ENCODE measurements around the gene WNT9A. TPM values are rescaled to one million over a fixed set of nuclear protein-coding genes. Genes with fewer than 3 reads are reported as not detected.

Gene WNT9A
- total and polyA plus RNA-seq, 2 of the 4 experiments (the other 2 are of a cell fraction) = 0.18 to 0.36 TPM

DNA sequence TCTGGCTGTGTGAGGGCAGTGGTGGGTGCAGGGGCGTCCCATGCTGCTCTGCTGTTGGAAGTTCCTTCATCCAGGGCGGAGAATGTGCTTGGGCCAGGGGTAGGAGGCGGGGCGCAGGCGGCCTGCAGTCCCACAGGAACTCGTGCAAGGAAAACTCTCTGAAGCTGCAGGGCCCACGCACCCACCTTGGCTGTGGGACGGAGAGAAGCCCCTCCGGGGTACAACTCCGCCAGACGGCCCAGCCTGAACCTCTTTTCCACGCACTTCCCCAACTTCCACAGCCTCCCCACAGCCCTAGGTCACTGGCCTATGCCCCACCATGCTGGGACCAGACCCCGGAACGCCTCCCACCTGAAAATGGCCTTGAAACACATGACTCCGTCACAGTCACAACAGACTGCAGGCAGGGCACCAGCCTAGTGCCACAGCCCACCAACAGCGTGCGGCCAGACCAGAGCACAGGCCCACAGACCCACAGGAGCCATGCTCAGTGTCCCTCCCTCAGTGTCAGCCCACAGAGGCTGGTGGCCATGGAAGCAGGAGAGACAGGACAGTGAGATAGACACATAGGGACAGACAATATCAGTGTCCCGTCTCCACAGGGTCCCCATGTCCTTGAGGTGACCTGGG is 47.8 kb downstream of the WNT9A start:
- Histone ChIP-seq H3K14ac (replicated peaks; ENCODE audit: low read depth, low read length) (no peak overlapping the region), H4K8ac (ENCODE audit: low read depth in 2 of 2, low read length in 2 of 2) (no peak overlapping the region), H3K18ac (ENCODE audit: low read depth, low read length) (no peak overlapping the region), H2BK5ac (ENCODE audit: low read depth, low read length, poor library complexity, severe bottlenecking) (no peak overlapping the region), H3K9me3 (ENCODE audit: control insufficient read depth, insufficient read depth, low read length) (no peaks in the 10 kb centered on the region), H3K9ac (ENCODE audit: low read depth, low read length) (no peak overlapping the region), H3K56ac (ENCODE audit: extremely low read depth, insufficient read depth, low read length) (no peak overlapping the region), H3K4me2 (ENCODE audit: low read depth, low read length) (no peak overlapping the region), H2BK15ac (ENCODE audit: low read depth, low read length) (no peak overlapping the region), H2AK5ac (ENCODE audit: low read depth, low read length) (no peak overlapping the region), H4K20me1 (ENCODE audit: insufficient read depth, low read length) (no peaks in the 10 kb centered on the region), H3K4me3 (ENCODE audit: insufficient read depth, low read depth, low read length) (no peak overlapping the region), H3K9me1 (ENCODE audit: insufficient read depth, low read length) (no peaks in the 10 kb centered on the region), H4K91ac (ENCODE audit: insufficient read depth, low read depth, low read length) (no peak overlapping the region), H2BK20ac (ENCODE audit: low read depth, low read length) (no peak overlapping the region), H4K5ac (ENCODE audit: low read depth, low read length) (no peak overlapping the region), H2AFZ (replicated peaks; ENCODE audit: low read length, poor library complexity) (no peak overlapping the region), H3K23ac (ENCODE audit: low read depth, low read length) (no peak overlapping the region), H3K79me1 (ENCODE audit: low read depth in 1 of 2, low read length in 2 of 2) (no peaks in the 10 kb centered on the region), H3K27ac (ENCODE audit: insufficient read depth, low read length) (no peak overlapping the region), H2AK9ac (replicated peaks; ENCODE audit: low read depth, low read length, poor library complexity) (no peak overlapping the region), H3K4ac (ENCODE audit: low read depth, low read length) (no peak overlapping the region), H2BK120ac (ENCODE audit: low read depth, low read length) (no peak overlapping the region), H3K4me1 (ENCODE audit: control insufficient read depth, insufficient read depth, low read length) (no peaks in the 10 kb centered on the region; the same call in 1 of the 2 replicates), H3K36me3 (ENCODE audit: control insufficient read depth, insufficient read depth, low read length) (no peaks in the 10 kb centered on the region), H3K27me3 (ENCODE audit: control insufficient read depth, insufficient read depth, low read length) (no peaks in the 10 kb centered on the region; the same call in 1 of the 2 replicates)
- intact Hi-C loops (cut with micrococcal nuclease) = no loop called here
- no peak for ATAC-seq (ENCODE audit: low read depth)
- ChIA-PET POLR2A (ENCODE audit: unreplicated experiment) (no interaction called here), CTCF (no interaction called here)
- WGBS, 2 experiments (ENCODE audit: extremely low coverage in 2 of 2, insufficient read length in 1 of 2) = 78% methylated on average over 4 of the region's 18 CpGs; no CpG with 5 or more reads in 1 of the 2 experiments
- TF ChIP-seq CEBPB (IDR thresholded peaks at IDR 0.05; ENCODE audit: low read depth, low read length) (no peak), FOS (IDR thresholded peaks at IDR 0.05; ENCODE audit: low read depth, low read length) (no peak), RFX5 (IDR thresholded peaks at IDR 0.05; ENCODE audit: low read depth, low read length) (no peak), RCOR1 (IDR thresholded peaks at IDR 0.05; ENCODE audit: insufficient replicate concordance, low read length) (no peak), NFE2L2 (IDR thresholded peaks at IDR 0.05; ENCODE audit: low read depth, low read length) (no peak), SMC3 (IDR thresholded peaks at IDR 0.05; ENCODE audit: low read depth, low read length) (no peak), CHD1 (IDR thresholded peaks at IDR 0.05; ENCODE audit: low read depth, low read length) (no peak), MXI1 (IDR thresholded peaks at IDR 0.05; ENCODE audit: borderline replicate concordance, low read depth, low read length) (no peak), MAFK (IDR thresholded peaks at IDR 0.05; ENCODE audit: low read depth, low read length) (no peak), POLR2A (IDR thresholded peaks at IDR 0.05; ENCODE audit: low read depth, low read length) (no peak), CTCF (conservative IDR thresholded peaks at IDR 0.05; ENCODE audit: low read depth, low read length) (no peak), RAD21 (IDR thresholded peaks at IDR 0.05; ENCODE audit: low read length) (no peak)
- TF ChIP-seq, protein P1, sequence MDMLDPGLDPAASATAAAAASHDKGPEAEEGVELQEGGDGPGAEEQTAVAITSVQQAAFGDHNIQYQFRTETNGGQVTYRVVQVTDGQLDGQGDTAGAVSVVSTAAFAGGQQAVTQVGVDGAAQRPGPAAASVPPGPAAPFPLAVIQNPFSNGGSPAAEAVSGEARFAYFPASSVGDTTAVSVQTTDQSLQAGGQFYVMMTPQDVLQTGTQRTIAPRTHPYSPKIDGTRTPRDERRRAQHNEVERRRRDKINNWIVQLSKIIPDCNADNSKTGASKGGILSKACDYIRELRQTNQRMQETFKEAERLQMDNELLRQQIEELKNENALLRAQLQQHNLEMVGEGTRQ (IDR thresholded peaks at IDR 0.05; ENCODE audit: low read depth, low read length) = no peak
- no TSS peak for BruUV-seq (replicated peaks)
- dilution Hi-C loops (cut with HindIII; ENCODE audit: low sequenced_read_pairs, unreplicated experiment) = no loop called here
- DNase-seq = no peak
- in situ Hi-C loops (cut with MboI; ENCODE audit: low sequenced_read_pairs) = no loop called here
